Fibroblast of lung (primary cell): ENCODE measurements around the gene NRIP1.

Source experiments
- EZH2 ChIP-seq: IDR thresholded peaks from 2 replicates; pipeline ENCODE4 v1.5.1; 2012; ENCODE audit warnings: low read length, control low read depth, mild to moderate bottlenecking; ENCODE audit errors: missing control alignments
- TF ChIP-seq, protein P1 (sequence below), 2 donors: IDR thresholded peaks in 1 of 2; conservative IDR thresholded peaks in 1 of 2; 1 replicate in 1 of 2; 2 replicates in 1 of 2; pipeline ENCODE4 v1.5.1; 2011 to 2012; ENCODE audit warnings: low read length in 2 of 2, control low read depth in 1 of 2, inconsistent platforms in 1 of 2, low read depth in 1 of 2, mild to moderate bottlenecking in 1 of 2

DNA sequence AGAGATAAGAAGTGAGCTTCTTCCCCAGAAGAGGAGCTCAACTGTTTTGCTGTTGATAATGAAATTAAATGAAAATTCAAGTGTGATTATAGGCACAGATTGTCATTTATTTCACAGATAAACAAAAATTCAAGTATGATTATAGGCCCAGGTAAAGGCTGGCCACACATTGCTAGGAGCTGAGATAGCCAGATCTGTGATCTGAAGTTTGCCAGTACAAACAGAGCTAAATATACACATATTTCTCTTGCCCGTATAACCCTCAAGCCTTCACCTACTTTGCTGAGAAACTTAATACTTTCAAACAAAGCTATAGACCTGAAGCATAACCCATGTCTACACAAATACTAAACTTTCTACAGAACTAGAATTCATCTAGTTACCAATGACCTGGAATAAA is 31.3 kb upstream of the NRIP1 start:
- TF ChIP-seq, protein P1, sequence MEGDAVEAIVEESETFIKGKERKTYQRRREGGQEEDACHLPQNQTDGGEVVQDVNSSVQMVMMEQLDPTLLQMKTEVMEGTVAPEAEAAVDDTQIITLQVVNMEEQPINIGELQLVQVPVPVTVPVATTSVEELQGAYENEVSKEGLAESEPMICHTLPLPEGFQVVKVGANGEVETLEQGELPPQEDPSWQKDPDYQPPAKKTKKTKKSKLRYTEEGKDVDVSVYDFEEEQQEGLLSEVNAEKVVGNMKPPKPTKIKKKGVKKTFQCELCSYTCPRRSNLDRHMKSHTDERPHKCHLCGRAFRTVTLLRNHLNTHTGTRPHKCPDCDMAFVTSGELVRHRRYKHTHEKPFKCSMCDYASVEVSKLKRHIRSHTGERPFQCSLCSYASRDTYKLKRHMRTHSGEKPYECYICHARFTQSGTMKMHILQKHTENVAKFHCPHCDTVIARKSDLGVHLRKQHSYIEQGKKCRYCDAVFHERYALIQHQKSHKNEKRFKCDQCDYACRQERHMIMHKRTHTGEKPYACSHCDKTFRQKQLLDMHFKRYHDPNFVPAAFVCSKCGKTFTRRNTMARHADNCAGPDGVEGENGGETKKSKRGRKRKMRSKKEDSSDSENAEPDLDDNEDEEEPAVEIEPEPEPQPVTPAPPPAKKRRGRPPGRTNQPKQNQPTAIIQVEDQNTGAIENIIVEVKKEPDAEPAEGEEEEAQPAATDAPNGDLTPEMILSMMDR (conservative IDR thresholded peaks at IDR 0.05 in 1 of 2, IDR thresholded peaks at IDR 0.05 in 1 of 2; ENCODE audit: low read depth in 1 of 2, low read length in 2 of 2), result no peak
- no peak for TF ChIP-seq EZH2
